ENCODE results near the gene SRCAP. TPM values are rescaled to one million over a fixed set of nuclear protein-coding genes. Genes with fewer than 3 reads are reported as not detected.

SRCAP gene
- total RNA-seq, 4 donors from 2014 or later = 32.9 to 57.7 (median 50.7) TPM

DNA sequence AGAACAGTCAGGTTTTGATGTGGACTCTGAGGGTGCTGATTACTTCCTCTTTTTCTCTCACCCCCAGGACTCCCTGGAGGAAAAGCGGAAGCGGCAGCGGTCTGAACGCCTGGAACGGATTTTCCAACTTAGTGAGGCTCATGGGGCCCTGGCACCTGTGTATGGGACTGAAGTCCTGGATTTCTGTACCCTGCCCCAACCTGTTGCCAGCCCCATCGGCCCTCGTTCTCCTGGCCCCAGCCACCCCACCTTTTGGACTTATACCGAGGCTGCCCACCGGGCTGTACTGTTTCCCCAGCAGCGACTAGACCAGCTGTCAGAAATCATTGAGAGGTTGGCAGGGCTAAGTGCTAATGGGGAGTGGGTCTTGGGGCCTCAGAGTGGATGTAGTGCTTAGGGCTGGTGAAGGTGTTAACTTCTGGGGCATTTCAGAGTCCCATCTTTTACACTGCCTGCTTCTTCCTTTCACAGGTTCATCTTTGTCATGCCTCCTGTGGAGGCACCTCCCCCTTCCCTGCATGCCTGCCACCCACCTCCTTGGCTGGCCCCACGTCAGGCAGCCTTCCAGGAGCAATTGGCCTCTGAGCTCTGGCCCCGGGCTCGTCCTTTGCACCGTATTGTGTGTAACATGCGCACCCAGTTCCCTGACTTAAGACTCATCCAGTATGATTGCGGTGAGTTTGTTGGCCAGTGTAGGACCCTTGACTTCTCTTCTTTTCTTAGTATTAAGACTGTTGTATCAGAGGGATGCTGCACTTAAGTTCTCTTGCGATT lies 30.1 kb downstream of the SRCAP start:
- H3K36me3 ChIP-seq = peaks cover 67 to 69% of the 10 kb centered on the region in 2 donors
- intact Hi-C loops (cut with DNase I) = no loop called here
- WGBS, 2 donors = 85 to 86% methylated on average over 17 of the region's 17 CpGs

DNA sequence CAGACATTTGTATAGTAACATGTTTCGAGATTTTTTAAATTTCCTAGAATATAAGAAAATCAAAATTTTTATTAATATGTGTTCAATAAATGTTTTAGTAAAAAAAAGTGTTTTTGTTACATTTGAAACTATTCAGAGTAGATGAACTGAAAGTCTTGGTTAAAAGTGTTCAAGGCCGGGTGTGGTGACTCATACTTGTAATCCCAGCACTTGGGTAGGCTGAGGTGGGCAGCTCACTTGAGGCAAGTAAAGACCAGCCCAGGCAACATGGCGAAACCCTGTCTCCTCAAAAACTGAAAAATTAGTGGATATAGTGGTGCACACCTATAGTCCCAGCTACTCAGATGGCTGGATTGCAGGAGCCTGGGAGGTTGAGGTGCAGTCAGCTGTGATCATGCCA lies 32.4 kb downstream of the SRCAP start:
- no peak for TF ChIP-seq POLR2A (IDR thresholded peaks at IDR 0.05)
- TF ChIP-seq, protein P1, sequence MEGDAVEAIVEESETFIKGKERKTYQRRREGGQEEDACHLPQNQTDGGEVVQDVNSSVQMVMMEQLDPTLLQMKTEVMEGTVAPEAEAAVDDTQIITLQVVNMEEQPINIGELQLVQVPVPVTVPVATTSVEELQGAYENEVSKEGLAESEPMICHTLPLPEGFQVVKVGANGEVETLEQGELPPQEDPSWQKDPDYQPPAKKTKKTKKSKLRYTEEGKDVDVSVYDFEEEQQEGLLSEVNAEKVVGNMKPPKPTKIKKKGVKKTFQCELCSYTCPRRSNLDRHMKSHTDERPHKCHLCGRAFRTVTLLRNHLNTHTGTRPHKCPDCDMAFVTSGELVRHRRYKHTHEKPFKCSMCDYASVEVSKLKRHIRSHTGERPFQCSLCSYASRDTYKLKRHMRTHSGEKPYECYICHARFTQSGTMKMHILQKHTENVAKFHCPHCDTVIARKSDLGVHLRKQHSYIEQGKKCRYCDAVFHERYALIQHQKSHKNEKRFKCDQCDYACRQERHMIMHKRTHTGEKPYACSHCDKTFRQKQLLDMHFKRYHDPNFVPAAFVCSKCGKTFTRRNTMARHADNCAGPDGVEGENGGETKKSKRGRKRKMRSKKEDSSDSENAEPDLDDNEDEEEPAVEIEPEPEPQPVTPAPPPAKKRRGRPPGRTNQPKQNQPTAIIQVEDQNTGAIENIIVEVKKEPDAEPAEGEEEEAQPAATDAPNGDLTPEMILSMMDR (IDR thresholded peaks at IDR 0.05) = no peak
- intact Hi-C loops (cut with DNase I) = no loop called here

More for the DNA sequence above, 30.1 kb downstream of the SRCAP start:
- TF ChIP-seq, protein P1 (IDR thresholded peaks at IDR 0.05) = no peak
- no peak for TF ChIP-seq POLR2A (IDR thresholded peaks at IDR 0.05)
- no peak for DNase-seq
- Histone ChIP-seq H3K27me3 (no peaks in the 10 kb centered on the region), H3K9me3 (no peaks in the 10 kb centered on the region), H3K4me1 (no peaks in the 10 kb centered on the region), H3K27ac (no peak overlapping the region), H3K4me3 (replicated peaks in 1 of 3) (no peak overlapping the region)

DNA sequence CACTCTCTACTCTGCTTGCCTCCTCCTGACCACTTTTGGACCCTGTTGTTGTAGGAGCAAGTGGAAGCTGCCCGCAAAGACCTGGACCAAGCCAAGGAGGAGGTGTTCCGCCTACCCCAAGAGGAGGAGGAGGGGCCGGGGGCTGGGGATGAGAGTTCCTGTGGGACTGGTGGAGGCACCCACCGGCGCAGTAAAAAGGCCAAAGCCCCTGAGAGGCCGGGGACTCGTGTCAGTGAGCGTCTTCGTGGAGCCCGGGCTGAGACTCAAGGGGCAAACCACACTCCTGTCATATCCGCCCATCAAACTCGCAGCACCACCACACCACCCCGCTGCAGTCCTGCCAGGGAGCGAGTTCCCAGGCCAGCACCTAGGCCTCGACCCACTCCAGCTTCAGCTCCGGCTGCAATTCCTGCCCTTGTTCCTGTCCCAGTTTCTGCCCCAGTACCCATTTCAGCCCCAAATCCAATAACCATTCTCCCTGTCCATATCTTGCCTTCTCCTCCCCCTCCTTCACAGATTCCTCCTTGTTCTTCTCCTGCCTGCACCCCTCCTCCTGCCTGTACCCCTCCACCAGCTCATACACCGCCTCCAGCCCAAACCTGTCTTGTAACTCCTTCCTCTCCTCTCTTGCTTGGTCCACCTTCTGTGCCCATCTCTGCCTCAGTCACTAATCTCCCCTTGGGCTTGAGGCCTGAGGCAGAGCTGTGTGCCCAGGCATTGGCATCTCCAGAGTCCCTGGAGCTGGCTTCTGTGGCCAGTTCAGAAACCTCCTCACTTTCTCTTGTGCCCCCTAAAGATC lies 38.2 kb downstream of the SRCAP start:
- 94 to 96% methylated on average over 15 to 17 of the region's 17 CpGs for WGBS, 2 donors
- Histone ChIP-seq H3K36me3 (peaks cover 66 to 68% of the 10 kb centered on the region in 2 donors), H3K27ac (no peak overlapping the region), H3K27me3 (no peaks in the 10 kb centered on the region), H3K4me3 (replicated peaks in 1 of 3) (no peak overlapping the region), H3K4me1 (peaks cover 25 to 30% of the 10 kb centered on the region in 2 donors), H3K9me3 (no peaks in the 10 kb centered on the region)
- intact Hi-C loops (cut with DNase I) = no loop called here
- TF ChIP-seq, protein P1 (IDR thresholded peaks at IDR 0.05) = no peak
- no peak for TF ChIP-seq POLR2A (IDR thresholded peaks at IDR 0.05)
- DNase-seq = no peak

More for the DNA sequence above, 32.4 kb downstream of the SRCAP start:
- DNase-seq = no peak
- WGBS, 2 donors = 93 to 94% methylated on average over 3 of the region's 3 CpGs
- no peak overlapping the region for H3K4me3 ChIP-seq (replicated peaks in 1 of 3)
- H3K4me1 ChIP-seq = no peaks in the 10 kb centered on the region
- no peaks in the 10 kb centered on the region for H3K27me3 ChIP-seq
- H3K9me3 ChIP-seq = no peaks in the 10 kb centered on the region
- no peak overlapping the region for H3K27ac ChIP-seq
- H3K36me3 ChIP-seq = peaks cover 69 to 70% of the 10 kb centered on the region in 2 donors

DNA sequence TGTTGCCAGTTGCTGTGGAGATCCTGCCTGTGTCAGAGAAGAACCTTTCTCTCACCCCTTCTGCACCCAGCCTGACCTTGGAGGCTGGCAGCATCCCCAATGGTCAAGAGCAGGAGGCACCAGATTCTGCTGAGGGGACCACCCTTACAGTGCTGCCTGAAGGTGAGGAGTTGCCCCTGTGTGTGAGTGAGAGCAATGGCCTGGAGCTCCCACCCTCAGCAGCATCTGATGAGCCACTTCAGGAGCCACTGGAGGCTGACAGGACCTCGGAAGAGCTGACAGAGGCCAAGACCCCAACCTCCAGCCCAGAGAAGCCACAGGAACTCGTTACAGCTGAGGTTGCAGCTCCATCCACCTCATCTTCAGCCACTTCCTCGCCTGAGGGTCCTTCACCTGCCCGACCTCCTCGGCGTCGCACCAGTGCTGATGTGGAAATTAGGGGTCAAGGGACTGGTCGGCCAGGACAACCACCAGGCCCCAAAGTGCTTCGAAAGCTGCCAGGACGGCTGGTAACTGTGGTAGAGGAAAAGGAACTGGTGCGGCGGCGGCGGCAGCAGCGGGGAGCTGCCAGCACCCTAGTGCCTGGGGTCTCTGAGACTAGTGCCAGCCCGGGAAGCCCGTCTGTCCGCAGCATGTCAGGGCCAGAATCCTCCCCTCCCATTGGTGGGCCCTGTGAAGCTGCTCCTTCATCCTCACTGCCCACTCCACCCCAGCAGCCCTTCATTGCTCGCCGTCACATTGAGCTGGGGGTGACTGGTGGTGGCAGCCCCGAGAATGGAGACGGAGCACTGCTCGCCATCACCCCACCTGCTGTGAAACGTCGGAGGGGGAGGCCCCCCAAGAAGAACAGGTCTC lies 39.0 kb downstream of the SRCAP start:
- Histone ChIP-seq H3K27me3 (no peaks in the 10 kb centered on the region), H3K4me1 (peaks cover 25 to 34% of the 10 kb centered on the region in 2 donors), H3K4me3 (replicated peaks in 1 of 3) (no peak overlapping the region), H3K27ac (peak overlapping the region in 1 of 3 donors; percentile 95), H3K9me3 (no peaks in the 10 kb centered on the region), H3K36me3 (peaks cover 60 to 61% of the 10 kb centered on the region in 2 donors)
- intact Hi-C loops (cut with DNase I) = no loop called here
- DNase-seq = no peak
- no peak for TF ChIP-seq POLR2A (IDR thresholded peaks at IDR 0.05)
- TF ChIP-seq, protein P1 (IDR thresholded peaks at IDR 0.05) = no peak
- WGBS, 2 donors = 93% methylated on average over 21 to 25 of the region's 25 CpGs
